Memory B cell (primary cell): Measurements from ENCODE around the gene NCR2.
A peak's percentile ranks its signal among the peaks of the same experiment; 100 is the strongest.

ENCODE experiments used
- ATAC-seq: fragments of 150-1000 bp; cut with Tn5 transposase; 2 replicates; pipeline ENCODE4 v1.10.0; 2021; ENCODE audit warnings: low read depth, mild to moderate bottlenecking, moderate library complexity
- DNase-seq, 2 donors: peaks; one replicate each; pipeline ENCODE4 v3.0.0; 2022; ENCODE audit warnings: low spot score in 2 of 2
- H3K27ac Mint-ChIP-seq: one replicate; pipeline ENCODE4 v1.8.0; 2022; ENCODE audit warnings: mild to moderate bottlenecking, moderate library complexity, mixed read lengths
- H3K27me3 Mint-ChIP-seq: one replicate; pipeline ENCODE4 v1.8.0; 2022; ENCODE audit warnings: mixed read lengths
- H3K36me3 Mint-ChIP-seq: one replicate; pipeline ENCODE4 v1.8.0; 2022; ENCODE audit warnings: mild to moderate bottlenecking, mixed read lengths
- H3K4me1 Mint-ChIP-seq: one replicate; pipeline ENCODE4 v1.8.0; 2022; ENCODE audit warnings: mixed read lengths
- H3K4me3 Mint-ChIP-seq: one replicate; pipeline ENCODE4 v1.8.0; 2022; ENCODE audit warnings: mild to moderate bottlenecking, moderate library complexity, mixed read lengths
- H3K9me3 Mint-ChIP-seq: one replicate; pipeline ENCODE4 v1.8.0; 2022; ENCODE audit warnings: mixed read lengths

NCR2 gene

DNA sequence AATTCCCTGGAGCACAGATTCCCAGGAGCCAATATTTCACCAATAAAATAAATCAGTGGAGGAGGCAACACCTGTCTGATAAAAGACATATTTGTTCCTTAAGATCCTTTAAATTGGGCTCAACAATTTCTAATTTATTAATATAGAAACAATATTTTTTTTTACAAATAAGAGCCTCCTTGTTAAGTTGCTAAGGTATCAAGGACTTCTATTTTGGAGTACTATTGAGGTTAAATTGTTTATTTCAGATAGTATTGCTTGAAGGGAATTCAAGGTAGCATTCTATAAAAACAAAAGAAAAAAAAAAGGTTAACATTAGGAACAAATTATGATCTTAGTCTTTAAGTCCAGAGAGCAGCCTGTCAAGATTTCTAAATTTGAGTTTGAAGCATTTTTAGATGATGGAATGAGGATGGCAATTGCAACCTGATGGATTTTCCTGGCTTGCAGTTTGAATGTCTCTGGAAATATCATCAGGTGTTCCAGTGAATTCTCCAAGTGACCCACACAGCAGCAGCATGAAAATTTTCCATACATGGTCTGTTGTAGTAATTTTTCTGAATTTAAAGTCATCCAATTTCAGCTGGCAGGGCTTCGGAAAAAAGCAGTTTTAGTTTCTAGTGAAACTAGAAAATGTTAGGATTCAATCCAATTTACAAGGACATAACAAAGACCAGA is 19.3 kb upstream of the NCR2 start:
- Mint-ChIP-seq H3K36me3 (no peaks in the 10 kb centered on the region), H3K4me1 (peaks cover 13% of the 10 kb centered on the region), H3K9me3 (no peaks in the 10 kb centered on the region), H3K27me3 (peaks cover 3% of the 10 kb centered on the region), H3K4me3 (no peak overlapping the region), H3K27ac (no peak overlapping the region)
- DNase-seq: no peak
- ATAC-seq: no peak

DNA sequence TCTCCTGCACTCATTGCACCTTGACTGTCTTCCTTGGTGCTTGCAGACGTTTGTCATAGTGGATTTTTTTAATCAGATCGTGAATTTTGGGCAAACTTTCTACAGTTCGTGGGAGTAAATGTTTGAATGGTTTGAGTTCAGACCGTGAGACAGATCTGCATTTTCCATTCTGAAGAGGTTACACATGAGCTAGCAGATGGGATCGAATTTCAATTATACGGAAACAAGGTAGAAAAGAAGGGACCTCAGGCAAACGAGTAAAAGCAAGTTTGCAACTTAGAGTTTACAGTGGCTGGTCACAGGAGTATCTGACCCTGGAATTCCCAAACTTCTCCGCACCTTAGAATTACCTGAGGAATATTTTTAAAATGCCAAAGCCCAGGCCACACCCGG is 17.2 kb upstream of the NCR2 start:
- no peaks in the 10 kb centered on the region for H3K36me3 Mint-ChIP-seq

GRCh38 chr6:41318654-41319565 is 16.5 kb upstream of the NCR2 start:
- DNase-seq (peak; percentile 81 to 82), ATAC-seq (peak; percentile 96)
- Mint-ChIP-seq H3K9me3 (no peaks in the 10 kb centered on the region), H3K4me1 (peaks cover 13% of the 10 kb centered on the region), H3K36me3 (no peaks in the 10 kb centered on the region), H3K4me3 (peak overlapping the region; percentile 71), H3K27me3 (peaks cover 1% of the 10 kb centered on the region), H3K27ac (no peak overlapping the region)

More for the DNA sequence above, 17.2 kb upstream of the NCR2 start:
- no peak overlapping the region for H3K27ac Mint-ChIP-seq
- DNase-seq: no peak
- peaks cover 13% of the 10 kb centered on the region for H3K4me1 Mint-ChIP-seq
- no peaks in the 10 kb centered on the region for H3K9me3 Mint-ChIP-seq
- peak overlapping the region; percentile 71 for H3K4me3 Mint-ChIP-seq
- no peak for ATAC-seq
- peaks cover 1% of the 10 kb centered on the region for H3K27me3 Mint-ChIP-seq

GRCh38 chr6:41321183-41321582 is 14.2 kb upstream of the NCR2 start:
- Mint-ChIP-seq H3K27me3 (peaks cover 3% of the 10 kb centered on the region), H3K4me1 (peaks cover 5% of the 10 kb centered on the region), H3K4me3 (no peak overlapping the region), H3K36me3 (no peaks in the 10 kb centered on the region), H3K27ac (no peak overlapping the region), H3K9me3 (no peaks in the 10 kb centered on the region)
- ATAC-seq: no peak
- no peak for DNase-seq

DNA sequence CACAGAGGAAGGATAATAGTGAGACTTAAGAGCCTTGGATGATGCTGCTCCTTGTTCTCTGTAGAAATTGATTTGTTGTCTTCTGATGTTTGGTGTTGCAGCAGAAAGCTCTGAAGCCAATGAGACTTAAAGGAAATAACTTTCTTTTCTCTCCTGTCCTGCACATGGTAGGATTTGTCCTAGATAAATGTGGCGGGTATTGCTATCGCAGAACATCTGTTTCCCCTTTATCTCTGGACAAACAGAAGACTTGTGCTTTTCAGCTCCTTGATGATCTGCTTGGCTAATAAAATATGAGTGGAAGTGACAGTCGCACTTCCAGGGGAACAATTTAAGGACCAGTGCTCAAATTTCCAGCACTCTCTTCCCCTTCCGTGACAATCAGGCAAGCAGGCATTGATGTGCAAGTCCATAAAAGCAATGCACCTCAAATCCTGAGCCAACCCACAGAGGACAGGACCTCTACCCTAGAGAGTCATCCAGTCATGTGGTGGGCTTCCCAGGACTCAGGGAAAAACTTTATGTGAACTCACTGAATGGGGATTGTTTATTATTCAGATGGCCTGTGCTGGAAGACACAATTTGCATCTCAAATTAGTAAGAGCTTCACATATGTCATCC is 9.9 kb upstream of the NCR2 start:
- H3K36me3 Mint-ChIP-seq: no peaks in the 10 kb centered on the region
- H3K4me3 Mint-ChIP-seq: no peak overlapping the region
- H3K4me1 Mint-ChIP-seq: no peaks in the 10 kb centered on the region
- H3K27me3 Mint-ChIP-seq: peaks cover 7% of the 10 kb centered on the region
- DNase-seq: no peak
- H3K27ac Mint-ChIP-seq: no peak overlapping the region
- ATAC-seq: no peak
- H3K9me3 Mint-ChIP-seq: no peaks in the 10 kb centered on the region

GRCh38 chr6:41326092-41326491 is 9.3 kb upstream of the NCR2 start:
- ATAC-seq (no peak), DNase-seq (no peak)
- no peak overlapping the region for H3K4me3 Mint-ChIP-seq
- peaks cover 7% of the 10 kb centered on the region for H3K27me3 Mint-ChIP-seq
- H3K9me3 Mint-ChIP-seq: no peaks in the 10 kb centered on the region
- no peak overlapping the region for H3K27ac Mint-ChIP-seq
- H3K4me1 Mint-ChIP-seq: no peaks in the 10 kb centered on the region
- H3K36me3 Mint-ChIP-seq: no peaks in the 10 kb centered on the region

DNA sequence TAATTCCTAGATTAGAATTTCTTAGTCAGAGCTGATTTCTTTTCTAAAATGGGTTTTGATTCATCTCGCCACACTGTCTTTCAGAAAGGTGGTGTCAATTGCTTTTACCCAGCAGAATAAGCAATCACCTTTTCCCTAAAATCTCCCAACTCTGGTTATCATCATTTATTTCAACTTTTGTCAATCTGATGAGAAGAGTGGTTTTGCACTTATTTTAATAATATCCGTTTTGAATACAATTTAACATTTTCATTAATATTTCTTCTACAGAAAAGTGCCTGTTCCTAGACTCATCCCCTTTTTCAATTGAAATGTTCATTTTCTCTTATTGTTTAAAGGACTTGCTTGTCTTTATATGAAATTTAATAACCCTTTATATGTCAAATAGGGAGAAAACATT is 8.2 kb upstream of the NCR2 start:
- no peaks in the 10 kb centered on the region for H3K4me1 Mint-ChIP-seq
- no peaks in the 10 kb centered on the region for H3K36me3 Mint-ChIP-seq
- DNase-seq: no peak
- no peaks in the 10 kb centered on the region for H3K9me3 Mint-ChIP-seq
- H3K27ac Mint-ChIP-seq: no peak overlapping the region
- peaks cover 7% of the 10 kb centered on the region for H3K27me3 Mint-ChIP-seq
- no peak for ATAC-seq
- H3K4me3 Mint-ChIP-seq: no peak overlapping the region

- H3K27ac Mint-ChIP-seq: peak overlapping the region; percentile 33
- H3K36me3 Mint-ChIP-seq: no peaks in the 10 kb centered on the region
- DNase-seq (no peak), ATAC-seq (no peak)
- H3K9me3 Mint-ChIP-seq: no peaks in the 10 kb centered on the region
- H3K4me3 Mint-ChIP-seq: no peak overlapping the region
- H3K27me3 Mint-ChIP-seq: peaks cover 3% of the 10 kb centered on the region
- peaks cover 25% of the 10 kb centered on the region for H3K4me1 Mint-ChIP-seq
Measured at GRCh38 chr6:41331401-41332150, 3.8 kb upstream of the NCR2 start.

DNA sequence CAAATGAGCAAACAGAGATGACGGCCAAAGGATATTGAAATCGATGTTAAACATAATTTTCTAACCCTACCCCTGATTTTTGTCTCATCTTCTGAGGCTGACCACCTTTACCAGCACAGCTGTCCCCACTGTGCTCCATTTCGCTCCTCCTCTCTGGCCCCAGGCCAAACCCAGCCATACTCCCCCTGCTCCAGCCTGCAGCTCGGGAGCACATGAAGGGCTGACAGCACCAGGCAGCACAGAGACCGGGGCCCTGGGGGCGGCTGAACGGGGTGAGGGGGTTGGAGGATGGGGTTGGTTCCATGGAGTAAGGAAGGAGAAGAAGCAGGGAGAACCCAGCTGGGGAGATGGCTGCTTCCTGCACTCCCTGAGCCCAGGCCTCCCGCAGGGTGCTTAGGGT is 3.2 kb upstream of the NCR2 start:
- Mint-ChIP-seq H3K9me3 (no peaks in the 10 kb centered on the region), H3K27ac (peak overlapping the region; percentile 83), H3K36me3 (no peaks in the 10 kb centered on the region), H3K27me3 (peaks cover 3% of the 10 kb centered on the region), H3K4me1 (peaks cover 25% of the 10 kb centered on the region), H3K4me3 (no peak overlapping the region)
- DNase-seq (no peak), ATAC-seq (no peak)

DNA sequence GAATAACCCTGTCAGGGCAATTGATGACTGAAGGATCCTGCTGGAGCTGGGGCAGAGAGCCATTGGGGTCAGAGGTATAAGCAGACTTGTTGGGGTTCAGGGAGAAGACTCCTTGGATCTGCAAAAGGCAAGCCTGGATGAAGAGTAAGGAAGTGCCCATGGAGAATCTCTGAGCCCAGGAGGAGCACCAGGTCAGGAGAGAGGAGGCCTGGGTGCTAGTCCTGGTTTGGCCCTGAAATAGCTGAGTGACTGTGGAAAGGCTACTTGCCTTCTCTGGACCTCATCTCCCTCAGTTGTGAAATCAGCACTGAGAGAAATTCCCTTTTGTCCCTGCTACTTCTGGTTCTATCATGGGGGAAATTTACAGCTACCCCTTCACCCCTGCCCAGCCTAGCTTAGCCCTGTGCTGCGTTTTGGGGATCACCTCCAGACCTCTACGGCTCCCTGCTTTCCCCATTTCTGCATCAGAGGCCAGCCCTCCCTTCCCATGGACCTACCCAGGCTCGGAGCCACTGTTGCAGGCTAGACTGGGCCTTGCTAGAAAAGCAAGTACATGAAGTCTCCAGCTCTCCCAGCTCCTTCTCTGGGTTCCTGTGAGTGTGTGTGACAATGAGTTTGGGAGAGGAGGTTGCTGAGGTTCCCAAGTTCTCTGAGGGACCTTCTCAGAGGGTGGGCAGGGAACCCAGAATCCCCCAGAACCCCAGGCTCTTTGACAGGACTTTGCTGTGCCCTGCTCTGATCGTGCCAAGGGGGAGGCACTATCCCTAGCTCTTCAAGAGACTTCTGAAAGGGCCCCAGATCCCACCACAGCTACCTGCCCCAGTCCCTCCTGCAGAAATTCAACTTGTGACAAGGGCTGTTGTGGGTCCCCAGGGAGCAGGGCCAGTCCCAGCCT is 2.3 kb upstream of the NCR2 start:
- Mint-ChIP-seq H3K27ac (peak overlapping the region; percentile 92), H3K9me3 (no peaks in the 10 kb centered on the region), H3K4me3 (no peak overlapping the region), H3K36me3 (no peaks in the 10 kb centered on the region), H3K27me3 (peaks cover 3% of the 10 kb centered on the region), H3K4me1 (peaks cover 25% of the 10 kb centered on the region)
- ATAC-seq: no peak
- DNase-seq: no peak

DNA sequence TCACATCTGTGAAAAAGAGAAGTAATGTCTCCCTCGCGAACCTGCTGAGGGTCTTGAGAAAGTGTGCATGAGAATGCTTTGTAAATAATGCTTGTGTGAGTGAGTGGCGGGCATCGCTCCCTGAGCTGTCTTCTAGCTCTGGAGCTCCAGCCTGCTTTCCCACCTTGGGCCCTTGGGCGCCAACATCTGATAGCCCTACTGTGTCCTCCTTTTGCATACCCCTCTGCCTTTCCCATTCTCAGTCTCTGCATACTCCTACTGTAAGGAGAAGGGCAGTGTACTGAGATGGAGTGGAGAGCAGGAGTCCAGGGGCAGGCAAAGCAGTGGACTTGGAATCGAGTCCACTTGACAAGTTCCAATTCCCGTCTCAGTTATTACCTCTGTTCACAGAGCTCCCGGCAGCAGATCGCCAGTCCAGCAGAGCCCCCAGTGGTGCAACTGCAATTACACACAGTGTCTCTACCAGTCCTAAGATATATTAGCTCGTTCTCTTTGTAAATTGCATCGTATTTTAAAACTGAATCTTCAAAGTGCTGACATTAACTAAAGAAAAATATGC is 847 bp upstream of the NCR2 start:
- no peak for ATAC-seq
- no peaks in the 10 kb centered on the region for H3K9me3 Mint-ChIP-seq
- H3K4me3 Mint-ChIP-seq: peak overlapping the region; percentile 41
- H3K27me3 Mint-ChIP-seq: no peaks in the 10 kb centered on the region
- peak overlapping the region; percentile 92 for H3K27ac Mint-ChIP-seq
- no peaks in the 10 kb centered on the region for H3K36me3 Mint-ChIP-seq
- peaks cover 25% of the 10 kb centered on the region for H3K4me1 Mint-ChIP-seq
- no peak for DNase-seq

- H3K4me3 Mint-ChIP-seq: no peak overlapping the region
- peaks cover 25% of the 10 kb centered on the region for H3K4me1 Mint-ChIP-seq
- H3K27me3 Mint-ChIP-seq: no peaks in the 10 kb centered on the region
- ATAC-seq (no peak), DNase-seq (no peak)
- no peaks in the 10 kb centered on the region for H3K9me3 Mint-ChIP-seq
- no peaks in the 10 kb centered on the region for H3K36me3 Mint-ChIP-seq
- H3K27ac Mint-ChIP-seq: peak overlapping the region; percentile 79
Measured at GRCh38 chr6:41335943-41336342, 535 bp downstream of the NCR2 start.

- Mint-ChIP-seq H3K27ac (no peak overlapping the region), H3K36me3 (no peaks in the 10 kb centered on the region), H3K4me3 (no peak overlapping the region), H3K9me3 (no peaks in the 10 kb centered on the region), H3K27me3 (peaks cover 2% of the 10 kb centered on the region), H3K4me1 (peaks cover 25% of the 10 kb centered on the region)
- ATAC-seq: no peak
- DNase-seq: no peak
Measured at GRCh38 chr6:41336824-41337223, 1.4 kb downstream of the NCR2 start.
